Stimulated activated CD8-positive, alpha-beta memory T cell treated with anti-CD3 and anti-CD28 coated beads, Interleukin-7, amount 100 ng/mL, for 1 hour (primary cell): ENCODE results near the gene PTGDS.

Experiments
- DNase-seq, 2 donors: peaks; one replicate each; pipeline ENCODE4 v3.0.0-alpha.2; 2020; ENCODE audit warnings: low read depth in 2 of 2

PTGDS gene

GRCh38 chr9:137008312-137008711 lies 31.0 kb downstream of the PTGDS start:
- DNase-seq = no peak

- no peak for DNase-seq
These were observed 31.9 kb downstream of the PTGDS start for GRCh38 chr9:137009217-137009616.

- no peak for DNase-seq
These were observed 32.8 kb downstream of the PTGDS start for GRCh38 chr9:137009938-137010732.

- DNase-seq = no peak
These were observed 33.9 kb downstream of the PTGDS start for GRCh38 chr9:137011156-137011555.

GRCh38 chr9:137011907-137012675 lies 34.8 kb downstream of the PTGDS start:
- DNase-seq = no peak

GRCh38 chr9:137012694-137013570 lies 35.6 kb downstream of the PTGDS start:
- DNase-seq = no peak

GRCh38 chr9:137013571-137013940 lies 36.3 kb downstream of the PTGDS start:
- DNase-seq = no peak

- DNase-seq = no peak
These were observed 36.9 kb downstream of the PTGDS start for GRCh38 chr9:137014166-137014565.

GRCh38 chr9:137014776-137015539 lies 37.7 kb downstream of the PTGDS start:
- no peak for DNase-seq

- no peak for DNase-seq
These were observed 38.2 kb downstream of the PTGDS start for GRCh38 chr9:137015540-137015930.

GRCh38 chr9:137015976-137016375 lies 38.7 kb downstream of the PTGDS start:
- DNase-seq = no peak

- no peak for DNase-seq
These were observed 39.1 kb downstream of the PTGDS start for GRCh38 chr9:137016436-137016835.

GRCh38 chr9:137017071-137017470 lies 39.8 kb downstream of the PTGDS start:
- no peak for DNase-seq

- no peak for DNase-seq
These were observed 40.6 kb downstream of the PTGDS start for GRCh38 chr9:137017791-137018497.

GRCh38 chr9:137018761-137019559 lies 41.7 kb downstream of the PTGDS start:
- DNase-seq = no peak

- no peak for DNase-seq
These were observed 42.8 kb downstream of the PTGDS start for GRCh38 chr9:137019891-137020683.

- DNase-seq = no peak
These were observed 43.7 kb downstream of the PTGDS start for GRCh38 chr9:137020771-137021567.

- DNase-seq = no peak
These were observed 44.3 kb downstream of the PTGDS start for GRCh38 chr9:137021568-137021978.
